Activated CD4-positive, alpha-beta T cell treated with anti-CD3 and anti-CD28 coated beads for 36 hours (primary cell): Measurements from ENCODE around the gene TTC23. TPM values are rescaled to one million over a fixed set of nuclear protein-coding genes. Genes with fewer than 3 reads are reported as not detected.
"Not testable (repeated sequence)": the region's sequence is repeated elsewhere in the genome, so short reads cannot be mapped to it uniquely, and the experiment has no call there.

ENCODE experiments used
- ATAC-seq: fragments of 200-7000 bp; cut with Tn5 transposase; one replicate; pipeline ENCODE4 v1.10.0; 2021; ENCODE audit warnings: mild to moderate bottlenecking, moderate library complexity
- CTCF ChIA-PET: fragments of 350-600 bp; sonication (Branson Sonifier 250); formaldehyde crosslinking; loops from one replicate; lab custom pipeline; 2021; ENCODE audit warnings: antibody characterized with exemption; lab: Charles Lee
- POLR2A ChIA-PET: fragments of 350-600 bp; sonication (Branson Sonifier 250); formaldehyde crosslinking; loops from one replicate; lab custom pipeline; 2021; ENCODE audit warnings: antibody characterized with exemption, inconsistent platforms; lab: Charles Lee
- DNase-seq: peaks from one replicate; pipeline ENCODE4 v3.0.0-alpha.2; 2020
- H3K27ac Mint-ChIP-seq: one replicate; pipeline ENCODE4 v1.8.0; 2021; ENCODE audit warnings: mixed read lengths
- H3K27me3 Mint-ChIP-seq: one replicate; pipeline ENCODE4 v1.8.0; 2021; ENCODE audit warnings: mixed read lengths
- H3K36me3 Mint-ChIP-seq: one replicate; pipeline ENCODE4 v1.8.0; 2021; ENCODE audit warnings: low read depth, mixed read lengths
- H3K4me1 Mint-ChIP-seq: one replicate; pipeline ENCODE4 v1.8.0; 2021; ENCODE audit warnings: mixed read lengths
- H3K4me3 Mint-ChIP-seq: one replicate; pipeline ENCODE4 v1.8.0; 2021; ENCODE audit warnings: mild to moderate bottlenecking, moderate library complexity, mixed read lengths
- H3K9me3 Mint-ChIP-seq: one replicate; pipeline ENCODE4 v1.8.0; 2021; ENCODE audit warnings: low read depth, mixed read lengths
- intact Hi-C, 2 experiments: fragments of 100-400 bp; cut with DNase I in 1 of 2; cut with micrococcal nuclease in 1 of 2; formaldehyde crosslinking; loops; one replicate each; pipeline versions ENCODE4 v1.14.2 to v1.15.1; 2022 to 2024; cut with DNase I, micrococcal nuclease
- total RNA-seq, 2 experiments: library from RNA; stranded (reverse); gene quantifications; one replicate each; pipeline ENCODE4 v1.2.3, GENCODE V29; 2021

TTC23 gene
- total RNA-seq, 2 experiments from 2014 or later: 5.5 to 9.0 TPM

- ATAC-seq (no peak), DNase-seq (no peak)
- H3K9me3 Mint-ChIP-seq: no peaks in the 10 kb centered on the region
- no peaks in the 10 kb centered on the region for H3K27me3 Mint-ChIP-seq
- intact Hi-C loops: loop anchor here (2.0 to 5.0 kb wide), 5 partner anchors 317 to 1352 kb away; partner anchors contain the start of genes ASB7 (in 2 of the 2), LINS1 (in 2 of the 2), ADAMTS17 (in 1 of the 2) and IGF1R (in 1 of the 2)
- peak overlapping the region; percentile 95 for H3K27ac Mint-ChIP-seq
- ChIA-PET POLR2A (no interaction called here), CTCF (interaction anchor here (1.7 kb wide), 1 partner anchor 454 kb away, joined by 13 read pairs; no protein-coding TSS in a partner anchor)
- H3K36me3 Mint-ChIP-seq: peaks cover 1% of the 10 kb centered on the region
- H3K4me3 Mint-ChIP-seq: no peak overlapping the region
- peaks cover 22% of the 10 kb centered on the region for H3K4me1 Mint-ChIP-seq
Observed at GRCh38 chr15:99250494-99250856, 1.1 kb upstream of the TTC23 start.

GRCh38 chr15:99250001-99250400 is 620 bp upstream of the TTC23 start:
- Mint-ChIP-seq H3K4me3 (no peak overlapping the region), H3K4me1 (peaks cover 22% of the 10 kb centered on the region), H3K27ac (no peak overlapping the region), H3K36me3 (peaks cover 1% of the 10 kb centered on the region), H3K27me3 (no peaks in the 10 kb centered on the region), H3K9me3 (no peaks in the 10 kb centered on the region)
- POLR2A ChIA-PET: no interaction called here
- DNase-seq (no peak), ATAC-seq (no peak)
- intact Hi-C loops: loop anchor here (2.0 to 5.0 kb wide), 5 partner anchors 317 to 1352 kb away; partner anchors contain the start of genes ASB7 (in 2 of the 2), LINS1 (in 2 of the 2), ADAMTS17 (in 1 of the 2) and IGF1R (in 1 of the 2)
- CTCF ChIA-PET: no interaction called here

DNA sequence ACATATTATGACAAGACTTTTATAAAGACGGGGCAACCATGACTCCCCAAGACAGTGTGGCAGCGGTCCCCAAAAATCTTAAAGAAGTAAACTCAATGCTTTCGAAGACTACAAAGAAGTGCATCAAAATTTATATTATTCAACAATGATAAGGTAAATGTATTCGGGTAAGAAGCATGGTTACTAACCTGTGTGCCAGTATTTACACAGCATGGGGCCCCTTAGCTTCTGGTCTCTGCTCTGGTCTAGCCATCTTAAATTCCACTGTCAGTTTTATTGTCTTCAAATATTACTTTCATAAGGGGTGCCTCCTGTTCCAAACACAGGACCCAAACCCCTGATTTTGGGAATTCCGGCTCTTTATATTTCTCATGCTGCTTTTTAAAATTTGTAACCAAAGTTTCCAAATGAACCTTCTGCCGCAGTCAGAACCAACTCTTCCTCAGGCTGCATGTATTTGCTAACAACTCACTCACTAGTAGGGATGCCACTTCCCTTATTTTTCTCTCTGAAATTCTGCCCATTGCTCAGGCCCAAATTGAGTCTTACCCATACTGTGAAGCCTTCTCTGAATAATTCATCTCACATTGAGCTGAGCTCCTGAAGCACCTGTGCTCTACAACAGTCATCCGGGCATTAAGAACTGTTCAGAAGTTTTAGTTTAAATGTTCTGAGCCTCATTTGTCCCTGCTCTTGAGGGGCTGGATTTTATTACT is 1.2 kb downstream of the TTC23 start:
- ChIA-PET POLR2A (no interaction called here), CTCF (no interaction called here)
- Mint-ChIP-seq H3K4me1 (peaks cover 12% of the 10 kb centered on the region), H3K27me3 (peaks cover 2% of the 10 kb centered on the region), H3K4me3 (no peak overlapping the region), H3K27ac (no peak overlapping the region), H3K9me3 (no peaks in the 10 kb centered on the region), H3K36me3 (peaks cover 1% of the 10 kb centered on the region)
- DNase-seq (no peak), ATAC-seq (no peak)
- intact Hi-C loops: no loop called here

DNA sequence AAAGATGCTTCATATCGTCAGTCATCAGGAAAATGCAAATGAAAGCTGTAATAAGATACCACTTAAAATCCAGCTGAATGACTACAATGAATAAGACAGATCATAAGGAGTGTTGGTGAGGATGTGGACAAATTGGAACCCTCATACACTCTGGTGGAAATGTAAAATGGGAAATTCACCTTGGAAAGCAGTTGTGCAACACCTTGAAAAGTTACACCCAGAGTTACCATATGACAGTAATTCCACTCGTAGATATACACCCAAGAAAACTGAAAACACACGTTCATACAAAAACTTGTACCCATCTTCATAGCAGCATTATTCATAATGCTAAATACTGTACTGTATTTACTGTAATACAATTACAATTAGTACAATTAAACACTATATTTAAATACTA is 2.3 kb downstream of the TTC23 start:
- peaks cover 3% of the 10 kb centered on the region for H3K4me1 Mint-ChIP-seq
- H3K9me3 Mint-ChIP-seq: no peaks in the 10 kb centered on the region
- peaks cover 1% of the 10 kb centered on the region for H3K36me3 Mint-ChIP-seq
- no peak overlapping the region for H3K4me3 Mint-ChIP-seq
- ChIA-PET POLR2A (no interaction called here), CTCF (interaction anchor here (0.9 kb wide), 1 partner anchor 230 kb away, joined by 3 read pairs; no protein-coding TSS in a partner anchor)
- H3K27ac Mint-ChIP-seq: no peak overlapping the region
- peaks cover 2% of the 10 kb centered on the region for H3K27me3 Mint-ChIP-seq
- ATAC-seq (no peak), DNase-seq (no peak)
- intact Hi-C loops: no loop called here

- no peak for ATAC-seq
- DNase-seq: no peak
- intact Hi-C loops: no loop called here
- no peaks in the 10 kb centered on the region for H3K9me3 Mint-ChIP-seq
- H3K27ac Mint-ChIP-seq: no peak overlapping the region
- ChIA-PET POLR2A (no interaction called here), CTCF (interaction anchor here (1.2 kb wide), 1 partner anchor 28 kb away, joined by 4 read pairs; no protein-coding TSS in a partner anchor)
- peaks cover 1% of the 10 kb centered on the region for H3K36me3 Mint-ChIP-seq
- peaks cover 4% of the 10 kb centered on the region for H3K27me3 Mint-ChIP-seq
- no peak overlapping the region for H3K4me3 Mint-ChIP-seq
- peaks cover 4% of the 10 kb centered on the region for H3K4me1 Mint-ChIP-seq
Observed at GRCh38 chr15:99244306-99244705, 5.1 kb downstream of the TTC23 start.

DNA sequence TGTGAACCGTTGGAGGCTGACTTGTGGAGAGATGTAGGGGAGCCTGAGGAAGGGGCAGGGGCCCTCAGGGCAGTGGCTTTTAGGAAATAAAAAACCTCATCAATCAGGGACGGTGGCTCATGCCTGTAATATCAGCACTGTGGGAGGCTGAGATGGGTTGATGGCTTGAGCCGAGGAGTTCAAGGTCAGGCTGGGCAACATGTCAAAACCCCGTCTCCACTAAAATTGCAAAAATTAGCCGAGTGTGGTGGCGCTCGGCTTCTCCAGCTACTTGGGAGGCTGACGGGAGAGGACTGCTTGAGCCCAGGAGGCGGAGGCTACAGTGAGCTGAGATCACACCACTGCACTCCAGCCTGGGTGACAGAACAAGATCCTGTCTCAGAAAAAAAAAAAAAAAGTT is 7.6 kb downstream of the TTC23 start:
- Mint-ChIP-seq H3K27ac (no peak overlapping the region), H3K4me3 (no peak overlapping the region), H3K9me3 (no peaks in the 10 kb centered on the region), H3K36me3 (no peaks in the 10 kb centered on the region), H3K27me3 (peaks cover 4% of the 10 kb centered on the region), H3K4me1 (peaks cover 4% of the 10 kb centered on the region)
- no peak for ATAC-seq
- no peak for DNase-seq
- intact Hi-C loops: no loop called here
- ChIA-PET POLR2A (interaction anchor here (0.6 kb wide), 1 partner anchor 195 kb away, joined by 5 read pairs; no protein-coding TSS in a partner anchor), CTCF (no interaction called here)

DNA sequence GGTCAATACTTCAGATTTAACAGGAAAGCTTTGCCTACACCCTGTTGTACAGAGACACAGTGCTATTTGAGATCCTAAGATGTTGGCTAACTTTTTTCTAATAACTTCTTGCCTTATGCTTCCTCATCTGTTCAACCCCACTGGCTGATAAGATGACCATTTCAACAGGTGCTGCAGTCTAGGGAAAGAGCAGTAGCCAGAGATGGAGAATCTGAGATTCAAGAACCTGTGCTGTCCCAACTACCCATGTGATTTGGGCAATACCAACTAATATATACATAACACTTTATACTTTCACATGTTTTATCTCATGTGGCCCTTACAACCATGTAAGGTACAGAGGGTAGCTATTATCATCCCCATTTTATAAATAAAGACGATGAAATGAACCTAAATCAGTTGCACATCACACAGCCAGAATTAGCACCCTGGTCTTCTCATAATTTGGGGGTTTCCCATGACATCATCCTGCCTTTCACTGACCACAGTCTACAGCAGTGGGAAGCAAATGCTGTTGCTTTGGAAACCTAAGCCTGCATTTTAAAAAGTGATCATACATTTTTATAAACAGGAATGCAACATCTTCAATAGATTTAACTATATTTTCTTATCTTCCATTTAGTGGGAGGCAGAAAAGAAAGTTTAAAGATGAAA is 9.7 kb downstream of the TTC23 start:
- H3K27me3 Mint-ChIP-seq: peaks cover 7% of the 10 kb centered on the region
- DNase-seq (peak; percentile 13), ATAC-seq (peak; percentile 76)
- H3K9me3 Mint-ChIP-seq: no peaks in the 10 kb centered on the region
- no peaks in the 10 kb centered on the region for H3K36me3 Mint-ChIP-seq
- intact Hi-C loops: no loop called here
- H3K4me3 Mint-ChIP-seq: no peak overlapping the region
- peaks cover 4% of the 10 kb centered on the region for H3K4me1 Mint-ChIP-seq
- no peak overlapping the region for H3K27ac Mint-ChIP-seq
- CTCF ChIA-PET: interaction anchor here (0.6 to 0.9 kb wide), 2 partner anchors 167 to 377 kb away, joined by 3 read pairs; no protein-coding TSS in a partner anchor
- POLR2A ChIA-PET: no interaction called here

DNA sequence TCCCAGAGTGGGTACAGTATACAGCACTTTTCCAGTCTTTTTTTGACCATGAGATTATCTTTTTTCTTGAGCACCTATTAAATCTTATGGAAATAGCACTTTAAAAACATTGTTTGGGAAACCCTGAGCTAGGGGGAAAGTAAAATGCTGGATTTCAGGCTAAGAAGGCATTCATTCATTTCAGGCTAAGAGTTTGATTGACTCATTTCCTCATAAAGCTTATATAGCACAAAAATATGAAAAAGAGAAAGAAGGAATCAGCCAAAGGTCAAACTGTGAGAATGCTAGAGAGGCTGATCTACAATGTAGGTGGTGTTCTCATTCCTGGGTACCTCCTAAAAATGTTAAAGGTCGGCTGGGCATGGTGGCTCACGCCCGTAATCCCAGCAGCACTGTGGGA is 10.5 kb downstream of the TTC23 start:
- H3K36me3 Mint-ChIP-seq: no peaks in the 10 kb centered on the region

GRCh38 chr15:99234160-99234559 is 15.2 kb downstream of the TTC23 start:
- H3K36me3 Mint-ChIP-seq, H3K4me1 Mint-ChIP-seq, DNase-seq, H3K4me3 Mint-ChIP-seq, POLR2A ChIA-PET, ATAC-seq, H3K27me3 Mint-ChIP-seq, intact Hi-C loops, H3K9me3 Mint-ChIP-seq, H3K27ac Mint-ChIP-seq: not testable (repeated sequence)
- CTCF ChIA-PET: interaction anchor here (0.6 kb wide), 1 partner anchor 1116 kb away, joined by 3 read pairs; no protein-coding TSS in a partner anchor

More for the DNA sequence above, 10.5 kb downstream of the TTC23 start:
- H3K4me1 Mint-ChIP-seq: peaks cover 4% of the 10 kb centered on the region
- DNase-seq: no peak
- H3K27ac Mint-ChIP-seq: no peak overlapping the region
- no peak for ATAC-seq
- intact Hi-C loops: no loop called here
- no peaks in the 10 kb centered on the region for H3K9me3 Mint-ChIP-seq
- no peak overlapping the region for H3K4me3 Mint-ChIP-seq
- ChIA-PET CTCF (no interaction called here), POLR2A (no interaction called here)
- peaks cover 7% of the 10 kb centered on the region for H3K27me3 Mint-ChIP-seq

- ChIA-PET CTCF (interaction anchor here (1.1 kb wide), 1 partner anchor 102 kb away, joined by 3 read pairs; no protein-coding TSS in a partner anchor), POLR2A (no interaction called here)
- no peaks in the 10 kb centered on the region for H3K36me3 Mint-ChIP-seq
Observed at GRCh38 chr15:99232740-99233139, 16.6 kb downstream of the TTC23 start.

DNA sequence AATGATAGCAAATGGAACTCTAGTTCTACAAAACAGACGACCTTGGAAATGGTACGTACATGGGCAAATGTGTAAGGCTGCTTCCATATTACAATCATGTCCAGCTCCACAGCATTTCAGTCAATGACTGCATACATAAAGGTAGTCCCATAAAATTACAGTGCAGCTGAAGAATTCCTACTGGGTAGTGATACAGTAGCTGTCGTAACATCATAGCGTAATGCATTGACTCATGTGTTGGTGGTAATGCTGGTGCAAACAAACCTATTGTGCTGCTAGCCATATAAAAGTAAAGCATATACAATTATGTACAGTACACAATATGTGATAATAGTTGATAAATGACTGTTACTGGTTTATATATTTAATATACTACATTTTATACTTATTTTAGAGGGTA is 18.5 kb downstream of the TTC23 start:
- no peak overlapping the region for H3K27ac Mint-ChIP-seq
- intact Hi-C loops: no loop called here
- DNase-seq (no peak), ATAC-seq (no peak)
- no peaks in the 10 kb centered on the region for H3K4me1 Mint-ChIP-seq
- H3K27me3 Mint-ChIP-seq: peaks cover 3% of the 10 kb centered on the region
- POLR2A ChIA-PET: no interaction called here
- peaks cover 2% of the 10 kb centered on the region for H3K9me3 Mint-ChIP-seq
- H3K4me3 Mint-ChIP-seq: no peak overlapping the region
- CTCF ChIA-PET: interaction anchor here (1.2 kb wide), 1 partner anchor 42 kb away, joined by 3 read pairs; no protein-coding TSS in a partner anchor
- H3K36me3 Mint-ChIP-seq: no peaks in the 10 kb centered on the region

More at GRCh38 chr15:99232740-99233139, 16.6 kb downstream of the TTC23 start:
- DNase-seq (no peak), ATAC-seq (no peak)
- intact Hi-C loops: no loop called here
- H3K4me3 Mint-ChIP-seq: no peak overlapping the region
- peaks cover 2% of the 10 kb centered on the region for H3K9me3 Mint-ChIP-seq
- H3K27ac Mint-ChIP-seq: no peak overlapping the region
- H3K4me1 Mint-ChIP-seq: no peaks in the 10 kb centered on the region
- peaks cover 3% of the 10 kb centered on the region for H3K27me3 Mint-ChIP-seq
